Adrenal gland (tissue), 12 donors: ENCODE data around the gene SESN1. TPM values are rescaled to one million over a fixed set of nuclear protein-coding genes. Genes with fewer than 3 reads are reported as not detected.

Experiments used
- DNase-seq, 7 donors: peaks; one replicate each; pipeline ENCODE4 v3.0.0-alpha.2; 2019 to 2020
- H3K27ac ChIP-seq, 5 donors: fragments of 200-600 bp; sonication (generic) in 4 of 5; 1 replicate in 3 of 5; 2 replicates in 2 of 5; pipeline versions ENCODE4 v1.5.1 to v1.8.0; 2016 to 2020; ENCODE audit warnings: mild to moderate bottlenecking in 1 of 5
- H3K27me3 ChIP-seq: fragments of 200-600 bp; 2 replicates; pipeline ENCODE4 v1.8.0; 2021
- H3K36me3 ChIP-seq, 2 donors: fragments of 200-600 bp; replicated peaks in 1 of 2; 1 replicate in 1 of 2; 2 replicates in 1 of 2; pipeline versions ENCODE4 v1.5.1 to v1.8.0; 2018 to 2022
- H3K4me1 ChIP-seq, 2 donors: fragments of 200-600 bp; replicated peaks in 1 of 2; 1 replicate in 1 of 2; 2 replicates in 1 of 2; pipeline versions ENCODE4 v1.5.1 to v1.8.0; 2018 to 2021
- H3K4me3 ChIP-seq, 4 donors: fragments of 200-600 bp; sonication (generic) in 3 of 4; one replicate each; pipeline ENCODE4 v1.5.1; 2016 to 2018
- H3K9me3 ChIP-seq, 3 donors: fragments of 200-600 bp; sonication (generic) in 1 of 3; replicated peaks in 1 of 3; 1 replicate in 2 of 3; 2 replicates in 1 of 3; pipeline versions ENCODE4 v1.5.1 to v1.8.0; 2016 to 2021
- CTCF ChIP-seq, 6 experiments: fragments of 450-650 bp in 4 of 6; fragments of 200-600 bp in 2 of 6; sonication (generic) in 1 of 6; IDR thresholded peaks; 1 replicate in 5 of 6; 2 replicates in 1 of 6; pipeline versions ENCODE4 v1.5.1 to v1.8.0; 2016 to 2021; ENCODE audit warnings: antibody characterized with exemption in 6 of 6, mild to moderate bottlenecking in 2 of 6, moderate library complexity in 1 of 6
- POLR2A ChIP-seq, 2 donors: fragments of 450-650 bp; IDR thresholded peaks; one replicate each; pipeline ENCODE4 v1.6.1; 2017; ENCODE audit warnings: antibody characterized with exemption in 2 of 2, mild to moderate bottlenecking in 2 of 2, moderate library complexity in 1 of 2
- WGBS, 4 donors: extraction: QIAGEN DNeasy Blood & Tissue Kit in 2 of 4; methylation state at CpG; one replicate each; pipeline versions ENCODE4 v1.1.5 to v1.1.7; 2013 to 2017; 5-methylcytosine and 5-hydroxymethylcytosine counted together
- intact Hi-C, 2 donors: fragments of 100-400 bp; cut with DNase I; formaldehyde crosslinking; loops; one replicate each; pipeline versions ENCODE4 v1.14.1 to v1.15.0; 2022 to 2023
- polyA plus RNA-seq, 3 donors: library from polyadenylated mRNA; stranded (reverse); fragments of 200-250 nt in 2 of 3; fragments of 350-450 nt in 1 of 3; fragmentation: Illumina TruSeq in 1 of 3; extraction: RNeasy Lipid Tissue Mini Kit (QIAGEN cat#74804) in 1 of 3; gene quantifications; one replicate each; pipeline ENCODE4 v1.2.3, GENCODE V29; 2013 to 2014
- total RNA-seq, 9 donors: library from RNA; depleted of rRNA in 4 of 9; stranded (reverse); fragments of >200 nt in 4 of 9; fragments of 120-200 nt in 1 of 9; fragmentation: NEBNext Ultra II Directional in 1 of 9; extraction: Animal tissue kit (Norgen Biotek cat#: 25700) in 1 of 9; gene quantifications; one replicate each; pipeline versions ENCODE4 v1.1.0 to v1.2.4, GENCODE V29; 2013 to 2023
- donor health status: healthy with polysubstance abuse.
- donor health status: Bipolar disorder and iron deficiency.
- donor health status: DM: yes; HTN: yes; CAD: no.
- donor health status: DM: no; HTN: no; CAD: no.
- donor health status: DM: no; HTN: no; CAD: no.
- donor health status: DM: yes; HTN: yes; CAD: no.

SESN1 gene
- total and polyA plus RNA-seq, 12 donors = 14.2 to 72.7 (median 42.5) TPM

- intact Hi-C loops = no loop called here
- H3K27ac ChIP-seq = no peak overlapping the region
- H3K36me3 ChIP-seq = no peaks in the 10 kb centered on the region
- TF ChIP-seq CTCF (IDR thresholded peaks at IDR 0.05) = no peak
- TF ChIP-seq POLR2A (IDR thresholded peaks at IDR 0.05) = no peak
- H3K4me1 ChIP-seq = peaks cover 0 to 5% of the 10 kb centered on the region in 2 donors
- H3K27me3 ChIP-seq = no peaks in the 10 kb centered on the region
- H3K4me3 ChIP-seq = no peak overlapping the region
- DNase-seq = no peak
- H3K9me3 ChIP-seq = no peaks in the 10 kb centered on the region
- 69 to 85% (median 81%) methylated on average over 5 of the region's 5 CpGs for WGBS, 4 donors
Measured at GRCh38 chr6:109036574-109037294, 57.9 kb downstream of the SESN1 start.

- Histone ChIP-seq H3K4me1 (peaks cover 0 to 5% of the 10 kb centered on the region in 2 donors), H3K4me3 (no peak overlapping the region), H3K9me3 (no peaks in the 10 kb centered on the region), H3K27me3 (no peaks in the 10 kb centered on the region), H3K27ac (no peak overlapping the region), H3K36me3 (no peaks in the 10 kb centered on the region)
- WGBS, 4 donors = 77 to 100% (median 82%) methylated on average over 1 of the region's 1 CpG
- intact Hi-C loops = no loop called here
- TF ChIP-seq CTCF (IDR thresholded peaks at IDR 0.05) = no peak
- TF ChIP-seq POLR2A (IDR thresholded peaks at IDR 0.05) = no peak
- no peak for DNase-seq
Measured at GRCh38 chr6:109034526-109034925, 60.1 kb downstream of the SESN1 start.

- Histone ChIP-seq H3K4me1 (peaks cover 0 to 5% of the 10 kb centered on the region in 2 donors), H3K27ac (no peak overlapping the region)
- intact Hi-C loops = no loop called here
Measured at GRCh38 chr6:109033655-109034054, 61.0 kb downstream of the SESN1 start.

GRCh38 chr6:109031416-109031815 is 63.2 kb downstream of the SESN1 start:
- Histone ChIP-seq H3K27me3 (no peaks in the 10 kb centered on the region), H3K4me1 (no peaks in the 10 kb centered on the region), H3K27ac (no peak overlapping the region), H3K4me3 (no peak overlapping the region), H3K36me3 (no peaks in the 10 kb centered on the region), H3K9me3 (no peaks in the 10 kb centered on the region)
- 80 to 100% (median 93%) methylated on average over 1 of the region's 1 CpG for WGBS, 4 donors
- TF ChIP-seq POLR2A (IDR thresholded peaks at IDR 0.05) = no peak
- TF ChIP-seq CTCF (IDR thresholded peaks at IDR 0.05) = no peak
- intact Hi-C loops = no loop called here
- DNase-seq = no peak

More at GRCh38 chr6:109033655-109034054, 61.0 kb downstream of the SESN1 start:
- no peak for DNase-seq
- TF ChIP-seq POLR2A (IDR thresholded peaks at IDR 0.05) (no peak), CTCF (IDR thresholded peaks at IDR 0.05) (no peak)
- Histone ChIP-seq H3K36me3 (no peaks in the 10 kb centered on the region), H3K9me3 (no peaks in the 10 kb centered on the region), H3K4me3 (no peak overlapping the region), H3K27me3 (no peaks in the 10 kb centered on the region)
- 89 to 98% (median 93%) methylated on average over 2 of the region's 2 CpGs for WGBS, 4 donors
